HG03571 (cell line): ENCODE data around the gene CDC14B.
"Not testable (repeated sequence)": the region's sequence is repeated elsewhere in the genome, so short reads cannot be mapped to it uniquely, and the experiment has no call there.

ENCODE experiments used
- ATAC-seq: cut with Tn5 transposase; IDR thresholded peaks from one replicate; pipeline ENCODE4 v1.9.1; 2021; ENCODE audit not compliant: unreplicated experiment

CDC14B gene

GRCh38 chr9:96626912-96627311, 7.3 kb upstream of the CDC14B start:
- no peak for ATAC-seq

- no peak for ATAC-seq
These were observed 2.0 kb upstream of the CDC14B start for GRCh38 chr9:96621618-96622017.

- no peak for ATAC-seq
These were observed 1.2 kb upstream of the CDC14B start for GRCh38 chr9:96620832-96621269.

- ATAC-seq, result no peak
These were observed 505 bp upstream of the CDC14B start for GRCh38 chr9:96620181-96620514.

GRCh38 chr9:96619124-96619465, 548 bp downstream of the CDC14B start:
- no peak for ATAC-seq

- no peak for ATAC-seq
These were observed 1.2 kb downstream of the CDC14B start for GRCh38 chr9:96618209-96619123.

GRCh38 chr9:96617439-96618185, 2.0 kb downstream of the CDC14B start:
- ATAC-seq, result no peak

- ATAC-seq, result no peak
These were observed 2.7 kb downstream of the CDC14B start for GRCh38 chr9:96616817-96617438.

GRCh38 chr9:96615411-96615810, 4.2 kb downstream of the CDC14B start:
- ATAC-seq, result no peak

GRCh38 chr9:96614664-96615063, 5.0 kb downstream of the CDC14B start:
- ATAC-seq, result not testable (repeated sequence)

- no peak for ATAC-seq
These were observed 6.6 kb downstream of the CDC14B start for GRCh38 chr9:96612966-96613589.

- no peak for ATAC-seq
These were observed 7.3 kb downstream of the CDC14B start for GRCh38 chr9:96612105-96612965.

- ATAC-seq, result no peak
These were observed 8.3 kb downstream of the CDC14B start for GRCh38 chr9:96611302-96611701.

GRCh38 chr9:96609732-96610131, 9.9 kb downstream of the CDC14B start:
- no peak for ATAC-seq

- ATAC-seq, result no peak
These were observed 11.7 kb downstream of the CDC14B start for GRCh38 chr9:96607971-96608370.

GRCh38 chr9:96605328-96605727, 14.3 kb downstream of the CDC14B start:
- no peak for ATAC-seq

GRCh38 chr9:96604004-96604319, 15.7 kb downstream of the CDC14B start:
- no peak for ATAC-seq

- ATAC-seq, result no peak
These were observed 16.2 kb downstream of the CDC14B start for GRCh38 chr9:96603305-96604003.

GRCh38 chr9:96599298-96599697, 20.3 kb downstream of the CDC14B start:
- no peak for ATAC-seq

- no peak for ATAC-seq
These were observed 23.0 kb downstream of the CDC14B start for GRCh38 chr9:96596601-96597111.
